HepG2 (cell line): ENCODE results near the gene ZFPL1. TPM values are rescaled to one million over a fixed set of nuclear protein-coding genes. Genes with fewer than 3 reads are reported as not detected.
A peak's percentile ranks its signal among the peaks of the same experiment; 100 is the strongest.

Experiments
- ARID4A ChIP-seq: sonication (generic); formaldehyde crosslinking; IDR thresholded peaks from 2 replicates; pipeline ENCODE4 v1.5.0; 2020; ENCODE audit warnings: mild to moderate bottlenecking, missing genetic modification reagents, borderline replicate concordance
- ATF7-NPFF ChIP-seq: sonication (generic); formaldehyde crosslinking; IDR thresholded peaks from 2 replicates; pipeline ENCODE4 v1.8.1; 2023; ENCODE audit warnings: mild to moderate bottlenecking, low read depth, missing genetic modification reagents, moderate library complexity
- CCDC6 ChIP-seq: sonication (generic); formaldehyde crosslinking; IDR thresholded peaks from 2 replicates; pipeline ENCODE4 v1.8.1; 2022; ENCODE audit warnings: mild to moderate bottlenecking, missing genetic modification reagents, moderate library complexity
- CEBPZ ChIP-seq: IDR thresholded peaks from 2 replicates; pipeline ENCODE4 v1.6.1; 2012; ENCODE audit warnings: low read length, improper control_type of control experiment
- ERF ChIP-seq: IDR thresholded peaks from 2 replicates; pipeline ENCODE4 v1.6.1; 2018; ENCODE audit warnings: missing biosample characterization, missing genetic modification reagents
- GATAD2A ChIP-seq: IDR thresholded peaks from 2 replicates; pipeline ENCODE4 v1.6.1; 2016
- HMG20B ChIP-seq: conservative IDR thresholded peaks from 2 replicates; pipeline ENCODE4 v1.6.1; 2016; ENCODE audit warnings: missing genetic modification reagents, missing compliant biosample characterization
- KAT7 ChIP-seq: IDR thresholded peaks from 2 replicates; pipeline ENCODE4 v1.6.1; 2018; ENCODE audit warnings: borderline replicate concordance, missing compliant biosample characterization
- LRRFIP1 ChIP-seq: sonication (generic); formaldehyde crosslinking; conservative IDR thresholded peaks from 2 replicates; pipeline ENCODE4 v1.4.0; 2020; ENCODE audit warnings: missing genetic modification reagents
- PHF21A ChIP-seq: sonication (generic); formaldehyde crosslinking; IDR thresholded peaks from 2 replicates; pipeline ENCODE4 v1.5.0; 2020; ENCODE audit warnings: mild to moderate bottlenecking, missing genetic modification reagents
- ZFX ChIP-seq: sonication (generic); formaldehyde crosslinking; IDR thresholded peaks from 2 replicates; pipeline ENCODE4 v1.4.0; 2020; ENCODE audit warnings: mild to moderate bottlenecking, low read depth, missing genetic modification reagents, moderate library complexity
- ZNF644 ChIP-seq: IDR thresholded peaks from 2 replicates; pipeline ENCODE4 v1.6.1; 2016; ENCODE audit warnings: low read depth
- polyA plus RNA-seq, 8 experiments: library from polyadenylated mRNA; depleted of rRNA in 3 of 8; stranded (reverse) in 7 of 8; unstranded in 1 of 8; fragments of >200 nt; fragmentation: Illumina TruSeq in 4 of 8; extraction: Trizol in 4 of 8; gene quantifications; 2 replicates each; pipeline versions ENCODE4 v1.2.1 to v1.2.3, GENCODE V29; 2011 to 2016; ENCODE audit warnings: low read depth in 4 of 8, missing spikeins in 1 of 8, mixed read lengths in 1 of 8; ENCODE audit not compliant: insufficient read depth in 1 of 8
- total RNA-seq, 5 experiments: library from RNA; depleted of rRNA; stranded (reverse); fragments of >200 nt; fragmentation: Illumina TruSeq; extraction: Trizol; gene quantifications; 2 replicates each; pipeline ENCODE4 v1.2.3, GENCODE V29; 2016; ENCODE audit warnings: low read depth in 1 of 5
- TF ChIP-seq, protein P1 (sequence below): sonication (generic); formaldehyde crosslinking; IDR thresholded peaks from 2 replicates; pipeline ENCODE4 v1.5.1; 2020; ENCODE audit warnings: missing genetic modification reagents, mild to moderate bottlenecking, borderline replicate concordance
- TF ChIP-seq, protein P2 (sequence below): sonication (generic); formaldehyde crosslinking; IDR thresholded peaks from 2 replicates; pipeline ENCODE4 v1.8.0; 2022; ENCODE audit warnings: missing genetic modification reagents, mild to moderate bottlenecking, moderate library complexity, borderline replicate concordance

ZFPL1 gene
- total and polyA plus RNA-seq, 2 of the 13 experiments (the other 11 are each of a cell fraction or from before 2014, with no cell fraction given) = 32.2 to 56.0 TPM

DNA sequence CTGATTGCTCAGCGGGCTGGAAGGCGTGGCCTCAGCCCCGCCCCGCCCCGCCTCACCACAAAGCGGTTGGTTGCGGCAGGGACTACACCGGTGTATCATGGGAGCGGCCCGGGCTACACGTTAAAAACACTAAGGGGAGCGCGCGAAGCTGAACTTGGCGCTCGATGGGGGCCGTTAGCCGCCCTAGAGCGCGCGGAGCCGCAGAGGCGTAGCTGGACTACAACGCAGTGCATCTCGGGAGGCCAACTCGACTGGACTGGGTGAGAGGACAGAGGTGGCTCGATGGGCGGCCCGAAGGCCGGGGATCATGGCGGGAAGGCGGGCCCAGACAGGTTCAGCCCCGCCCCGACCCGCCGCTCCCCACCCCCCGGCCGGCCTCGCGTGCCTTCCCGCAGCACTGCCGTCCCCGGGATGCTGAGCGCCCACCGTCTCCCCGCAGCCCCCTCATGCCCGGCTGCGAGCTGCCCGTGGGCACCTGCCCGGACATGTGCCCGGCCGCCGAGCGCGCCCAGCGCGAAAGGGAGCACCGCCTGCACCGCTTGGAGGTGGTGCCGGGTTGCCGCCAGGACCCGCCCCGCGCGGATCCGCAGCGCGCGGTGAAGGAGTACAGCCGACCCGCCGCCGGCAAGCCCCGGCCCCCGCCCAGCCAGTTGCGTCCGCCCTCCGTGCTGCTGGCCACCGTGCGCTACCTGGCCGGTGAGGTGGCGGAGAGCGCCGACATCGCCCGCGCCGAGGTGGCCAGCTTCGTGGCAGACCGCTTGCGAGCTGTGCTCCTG, 43.0 kb upstream of the ZFPL1 start, which contains the start of gene SAC3D1 (continued):
- TF ChIP-seq CEBPZ (no peak), KAT7 (CRISPR knock-in tag) (peak; percentile 40; the same call in 1 of the 2 replicates), ATF7-NPFF (CRISPR knock-in tag) (peak; percentile 51; the same call in 1 of the 2 replicates), ARID4A (peak; percentile 91), ERF (peak; percentile 61; the same call in 1 of the 2 replicates), GATAD2A (peak; percentile 49), PHF21A (CRISPR knock-in tag) (peak; percentile 91; the same call in 1 of the 2 replicates), HMG20B (CRISPR knock-in tag) (no peak), ZNF644 (CRISPR knock-in tag) (no peak), LRRFIP1 (CRISPR knock-in tag) (no peak), CCDC6 (CRISPR knock-in tag) (peak; percentile 66), ZFX (CRISPR knock-in tag) (peak; percentile 80)
- TF ChIP-seq, protein P1, sequence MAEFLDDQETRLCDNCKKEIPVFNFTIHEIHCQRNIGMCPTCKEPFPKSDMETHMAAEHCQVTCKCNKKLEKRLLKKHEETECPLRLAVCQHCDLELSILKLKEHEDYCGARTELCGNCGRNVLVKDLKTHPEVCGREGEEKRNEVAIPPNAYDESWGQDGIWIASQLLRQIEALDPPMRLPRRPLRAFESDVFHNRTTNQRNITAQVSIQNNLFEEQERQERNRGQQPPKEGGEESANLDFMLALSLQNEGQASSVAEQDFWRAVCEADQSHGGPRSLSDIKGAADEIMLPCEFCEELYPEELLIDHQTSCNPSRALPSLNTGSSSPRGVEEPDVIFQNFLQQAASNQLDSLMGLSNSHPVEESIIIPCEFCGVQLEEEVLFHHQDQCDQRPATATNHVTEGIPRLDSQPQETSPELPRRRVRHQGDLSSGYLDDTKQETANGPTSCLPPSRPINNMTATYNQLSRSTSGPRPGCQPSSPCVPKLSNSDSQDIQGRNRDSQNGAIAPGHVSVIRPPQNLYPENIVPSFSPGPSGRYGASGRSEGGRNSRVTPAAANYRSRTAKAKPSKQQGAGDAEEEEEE = no peak
- TF ChIP-seq, protein P2, sequence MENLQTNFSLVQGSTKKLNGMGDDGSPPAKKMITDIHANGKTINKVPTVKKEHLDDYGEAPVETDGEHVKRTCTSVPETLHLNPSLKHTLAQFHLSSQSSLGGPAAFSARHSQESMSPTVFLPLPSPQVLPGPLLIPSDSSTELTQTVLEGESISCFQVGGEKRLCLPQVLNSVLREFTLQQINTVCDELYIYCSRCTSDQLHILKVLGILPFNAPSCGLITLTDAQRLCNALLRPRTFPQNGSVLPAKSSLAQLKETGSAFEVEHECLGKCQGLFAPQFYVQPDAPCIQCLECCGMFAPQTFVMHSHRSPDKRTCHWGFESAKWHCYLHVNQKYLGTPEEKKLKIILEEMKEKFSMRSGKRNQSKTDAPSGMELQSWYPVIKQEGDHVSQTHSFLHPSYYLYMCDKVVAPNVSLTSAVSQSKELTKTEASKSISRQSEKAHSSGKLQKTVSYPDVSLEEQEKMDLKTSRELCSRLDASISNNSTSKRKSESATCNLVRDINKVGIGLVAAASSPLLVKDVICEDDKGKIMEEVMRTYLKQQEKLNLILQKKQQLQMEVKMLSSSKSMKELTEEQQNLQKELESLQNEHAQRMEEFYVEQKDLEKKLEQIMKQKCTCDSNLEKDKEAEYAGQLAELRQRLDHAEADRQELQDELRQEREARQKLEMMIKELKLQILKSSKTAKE (CRISPR knock-in tag) = peak; percentile 54; the same call in 1 of the 2 replicates
